ENCODE results near the gene PPEF1. TPM values are rescaled to one million over a fixed set of nuclear protein-coding genes. Genes with fewer than 3 reads are reported as not detected.

PPEF1 gene
- total RNA-seq, 1 experiment from 2014 or later, result not detected

GRCh38 chrX:18701621-18702361 lies 5.7 kb upstream of the PPEF1 start:
- Histone ChIP-seq H3K4me2 (ENCODE audit: low read length) (peak overlapping the region; percentile 89), H3K27ac (ENCODE audit: low read length) (peak overlapping the region; percentile 99), H3K4me3 (ENCODE audit: low read length) (peak overlapping the region; percentile 60; the same call in 1 of the 2 replicates), H3K79me2 (ENCODE audit: low read length) (no peaks in the 10 kb centered on the region), H2AFZ (ENCODE audit: low read length) (peak overlapping the region; percentile 26; the same call in 1 of the 2 replicates), H3F3A (ENCODE audit: low read length, unreplicated experiment) (no peaks in the 10 kb centered on the region), H3K36me3 (ENCODE audit: low read depth, low read length) (no peaks in the 10 kb centered on the region), H4K20me1 (ENCODE audit: low read length) (no peaks in the 10 kb centered on the region), H3K9me3 (ENCODE audit: low read length) (no peaks in the 10 kb centered on the region), H3K27me3 (ENCODE audit: low read length) (no peaks in the 10 kb centered on the region), H3K9ac (ENCODE audit: low read length) (peak overlapping the region; percentile 88), H3K4me1 (ENCODE audit: insufficient read depth, low read length) (peaks cover 21% of the 10 kb centered on the region), H3K9me2 (replicated peaks; ENCODE audit: low read length) (no peaks in the 10 kb centered on the region)
- peak; percentile 65 for ATAC-seq
- peak; percentile 72 for DNase-seq
- ChIA-PET CTCF (interaction anchor here (0.6 kb wide), 1 partner anchor 51 kb away, joined by 4 read pairs; no protein-coding TSS in a partner anchor), POLR2A (ENCODE audit: unreplicated experiment) (no interaction called here)
- BruUV-seq (replicated peaks), result no TSS peak
- TF ChIP-seq, protein P1, sequence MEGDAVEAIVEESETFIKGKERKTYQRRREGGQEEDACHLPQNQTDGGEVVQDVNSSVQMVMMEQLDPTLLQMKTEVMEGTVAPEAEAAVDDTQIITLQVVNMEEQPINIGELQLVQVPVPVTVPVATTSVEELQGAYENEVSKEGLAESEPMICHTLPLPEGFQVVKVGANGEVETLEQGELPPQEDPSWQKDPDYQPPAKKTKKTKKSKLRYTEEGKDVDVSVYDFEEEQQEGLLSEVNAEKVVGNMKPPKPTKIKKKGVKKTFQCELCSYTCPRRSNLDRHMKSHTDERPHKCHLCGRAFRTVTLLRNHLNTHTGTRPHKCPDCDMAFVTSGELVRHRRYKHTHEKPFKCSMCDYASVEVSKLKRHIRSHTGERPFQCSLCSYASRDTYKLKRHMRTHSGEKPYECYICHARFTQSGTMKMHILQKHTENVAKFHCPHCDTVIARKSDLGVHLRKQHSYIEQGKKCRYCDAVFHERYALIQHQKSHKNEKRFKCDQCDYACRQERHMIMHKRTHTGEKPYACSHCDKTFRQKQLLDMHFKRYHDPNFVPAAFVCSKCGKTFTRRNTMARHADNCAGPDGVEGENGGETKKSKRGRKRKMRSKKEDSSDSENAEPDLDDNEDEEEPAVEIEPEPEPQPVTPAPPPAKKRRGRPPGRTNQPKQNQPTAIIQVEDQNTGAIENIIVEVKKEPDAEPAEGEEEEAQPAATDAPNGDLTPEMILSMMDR (conservative IDR thresholded peaks at IDR 0.05; ENCODE audit: low read depth, low read length), result no peak
- TF ChIP-seq EZH2phosphoT487 (IDR thresholded peaks at IDR 0.05; ENCODE audit: borderline replicate concordance, low read length), result no peak
- no peak for TF ChIP-seq EZH2 (IDR thresholded peaks at IDR 0.05; ENCODE audit: low read length, unreplicated experiment)
- intact Hi-C loops (cut with micrococcal nuclease), result loop anchor here (5.0 to 10.0 kb wide), 2 partner anchors 186 to 277 kb away; partner anchors contain the start of gene CDKL5

GRCh38 chrX:18702362-18703195 lies 4.9 kb upstream of the PPEF1 start:
- Histone ChIP-seq H3K4me1 (ENCODE audit: insufficient read depth, low read length) (peaks cover 21% of the 10 kb centered on the region), H3K4me3 (ENCODE audit: low read length) (peak overlapping the region; percentile 60), H2AFZ (ENCODE audit: low read length) (peak overlapping the region; percentile 86), H3K9me3 (ENCODE audit: low read length) (no peaks in the 10 kb centered on the region), H3K4me2 (ENCODE audit: low read length) (peak overlapping the region; percentile 89), H3K27ac (ENCODE audit: low read length) (peak overlapping the region; percentile 99), H3K9me2 (replicated peaks; ENCODE audit: low read length) (no peaks in the 10 kb centered on the region), H3F3A (ENCODE audit: low read length, unreplicated experiment) (no peaks in the 10 kb centered on the region), H3K79me2 (ENCODE audit: low read length) (no peaks in the 10 kb centered on the region), H4K20me1 (ENCODE audit: low read length) (no peaks in the 10 kb centered on the region), H3K27me3 (ENCODE audit: low read length) (no peaks in the 10 kb centered on the region), H3K36me3 (ENCODE audit: low read depth, low read length) (no peaks in the 10 kb centered on the region), H3K9ac (ENCODE audit: low read length) (peak overlapping the region; percentile 88)
- intact Hi-C loops (cut with micrococcal nuclease), result loop anchor here (5.0 to 10.0 kb wide), 2 partner anchors 185 to 278 kb away; partner anchors contain the start of gene CDKL5
- ChIA-PET CTCF (interaction anchor here (0.6 to 0.7 kb wide), 3 partner anchors 26 to 626 kb away, joined by 3 to 4 read pairs (median 3); no protein-coding TSS in a partner anchor), POLR2A (ENCODE audit: unreplicated experiment) (interaction anchor here (0.7 kb wide), 1 partner anchor 293 kb away, joined by 6 read pairs; no protein-coding TSS in a partner anchor)
- ATAC-seq (peak; percentile 80), DNase-seq (peak; percentile 80)
- TF ChIP-seq EZH2phosphoT487 (IDR thresholded peaks at IDR 0.05; ENCODE audit: borderline replicate concordance, low read length) (no peak), EZH2 (IDR thresholded peaks at IDR 0.05; ENCODE audit: low read length, unreplicated experiment) (no peak)
- TF ChIP-seq, protein P1 (conservative IDR thresholded peaks at IDR 0.05; ENCODE audit: low read depth, low read length), result no peak
- BruUV-seq (replicated peaks), result no TSS peak

Measured in PC-3 (cell line).